ENCODE measurements around the gene IGSF21. TPM values are rescaled to one million over a fixed set of nuclear protein-coding genes. Genes with fewer than 3 reads are reported as not detected.

Gene IGSF21
- total and polyA plus RNA-seq, 2 donors (not counting 1 experiment from before 2014, with no cell fraction given): not detected

DNA sequence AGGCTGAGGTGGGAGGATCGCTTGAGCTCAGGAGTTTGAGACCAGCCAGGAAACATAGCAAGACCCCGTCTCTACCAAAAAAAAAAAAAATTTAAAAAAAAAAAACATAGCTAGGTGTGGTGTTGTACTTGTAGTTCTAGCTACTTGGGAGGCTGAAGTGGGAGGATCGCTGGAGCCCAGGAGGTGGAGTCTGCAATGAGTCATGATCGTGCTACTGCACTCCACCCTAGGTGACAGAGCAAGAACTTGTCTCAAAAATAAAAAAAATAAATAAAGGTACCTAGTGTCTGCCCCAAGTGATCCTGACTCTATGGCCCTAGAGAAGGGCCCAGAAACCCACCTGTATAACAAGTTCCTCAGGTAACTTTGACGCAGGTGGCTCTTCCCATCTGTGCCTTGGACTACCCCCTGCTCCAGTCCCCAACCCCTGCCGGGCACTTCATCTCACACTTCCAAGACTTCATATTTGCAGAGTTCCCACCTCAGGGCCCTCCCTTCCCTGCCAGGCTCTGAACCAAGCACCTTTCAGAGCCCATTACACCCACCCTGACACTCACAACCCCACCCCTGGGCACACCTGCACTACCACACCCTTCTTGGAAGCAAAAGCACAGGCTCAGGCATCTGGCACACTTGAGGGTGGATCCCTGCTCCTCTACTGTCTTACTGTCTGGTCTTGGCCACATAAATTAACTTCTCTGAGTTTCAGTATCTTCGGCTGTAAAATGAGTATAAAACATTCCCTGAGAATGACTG lies 292.9 kb downstream of the IGSF21 start:
- ChIA-PET CTCF (no interaction called here), POLR2A (no interaction called here)
- ATAC-seq (ENCODE audit: low read depth) (no peak), DNase-seq (no peak)
- H3K27ac Mint-ChIP-seq: no peak overlapping the region
- Histone ChIP-seq H3K79me2 (ENCODE audit: control insufficient read depth, insufficient read depth, low read length) (no peaks in the 10 kb centered on the region), H3K4me2 (replicated peaks; ENCODE audit: low read depth, low read length, poor library complexity, severe bottlenecking) (no peak overlapping the region), H3K27me3 (replicated peaks in 1 of 4; ENCODE audit: control extremely low read depth in 1 of 4, control insufficient read depth in 3 of 4, insufficient read depth in 4 of 4, low read length in 3 of 4) (peaks cover 0 to 3% (median under 1%) of the 10 kb centered on the region in 4 experiments), H3K9ac (ENCODE audit: low read length) (no peak overlapping the region), H3K36me3 (replicated peaks in 1 of 2; ENCODE audit: control extremely low read depth in 1 of 2, control insufficient read depth in 1 of 2, extremely low read depth in 1 of 2, insufficient read depth in 2 of 2, low read length in 1 of 2) (no peaks in the 10 kb centered on the region), H3K4me1 (ENCODE audit: control insufficient read depth in 2 of 2, insufficient read depth in 2 of 2, low read length in 2 of 2) (no peaks in the 10 kb centered on the region), H4K20me1 (ENCODE audit: control insufficient read depth, insufficient read depth, low read length, poor library complexity, severe bottlenecking) (no peaks in the 10 kb centered on the region), H3K4me3 (ENCODE audit: control extremely low read depth in 1 of 5, extremely low read depth in 1 of 5, insufficient read depth in 1 of 5, low read depth in 2 of 5, low read length in 4 of 5) (no peak overlapping the region), H3K9me3 (ENCODE audit: control extremely low read depth in 1 of 3, control insufficient read depth in 2 of 3, insufficient read depth in 1 of 3, low read length in 2 of 3) (peaks cover 0 to 7% (median 0%) of the 10 kb centered on the region in 3 donors), H2AFZ (ENCODE audit: insufficient read depth, low read depth, low read length, poor library complexity, severe bottlenecking) (no peak overlapping the region), H3K27ac (ENCODE audit: low read length in 2 of 2) (no peak overlapping the region)
- H3K4me3 Mint-ChIP-seq: no peak overlapping the region
- H3K4me1 Mint-ChIP-seq: no peaks in the 10 kb centered on the region
- TF ChIP-seq EZH2 (IDR thresholded peaks at IDR 0.05; ENCODE audit: borderline replicate concordance, insufficient read depth, low read depth, low read length, poor library complexity, severe bottlenecking): no peak
- TF ChIP-seq, protein P1, sequence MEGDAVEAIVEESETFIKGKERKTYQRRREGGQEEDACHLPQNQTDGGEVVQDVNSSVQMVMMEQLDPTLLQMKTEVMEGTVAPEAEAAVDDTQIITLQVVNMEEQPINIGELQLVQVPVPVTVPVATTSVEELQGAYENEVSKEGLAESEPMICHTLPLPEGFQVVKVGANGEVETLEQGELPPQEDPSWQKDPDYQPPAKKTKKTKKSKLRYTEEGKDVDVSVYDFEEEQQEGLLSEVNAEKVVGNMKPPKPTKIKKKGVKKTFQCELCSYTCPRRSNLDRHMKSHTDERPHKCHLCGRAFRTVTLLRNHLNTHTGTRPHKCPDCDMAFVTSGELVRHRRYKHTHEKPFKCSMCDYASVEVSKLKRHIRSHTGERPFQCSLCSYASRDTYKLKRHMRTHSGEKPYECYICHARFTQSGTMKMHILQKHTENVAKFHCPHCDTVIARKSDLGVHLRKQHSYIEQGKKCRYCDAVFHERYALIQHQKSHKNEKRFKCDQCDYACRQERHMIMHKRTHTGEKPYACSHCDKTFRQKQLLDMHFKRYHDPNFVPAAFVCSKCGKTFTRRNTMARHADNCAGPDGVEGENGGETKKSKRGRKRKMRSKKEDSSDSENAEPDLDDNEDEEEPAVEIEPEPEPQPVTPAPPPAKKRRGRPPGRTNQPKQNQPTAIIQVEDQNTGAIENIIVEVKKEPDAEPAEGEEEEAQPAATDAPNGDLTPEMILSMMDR (IDR thresholded peaks at IDR 0.05): no peak
- intact Hi-C loops (cut with micrococcal nuclease): no loop called here
- H3K9me3 Mint-ChIP-seq (ENCODE audit: insufficient read depth): no peaks in the 10 kb centered on the region
- WGBS (ENCODE audit: insufficient coverage): 90% methylated on average over 2 of the region's 7 CpGs
- H3K27me3 Mint-ChIP-seq: peaks cover 32% of the 10 kb centered on the region

DNA sequence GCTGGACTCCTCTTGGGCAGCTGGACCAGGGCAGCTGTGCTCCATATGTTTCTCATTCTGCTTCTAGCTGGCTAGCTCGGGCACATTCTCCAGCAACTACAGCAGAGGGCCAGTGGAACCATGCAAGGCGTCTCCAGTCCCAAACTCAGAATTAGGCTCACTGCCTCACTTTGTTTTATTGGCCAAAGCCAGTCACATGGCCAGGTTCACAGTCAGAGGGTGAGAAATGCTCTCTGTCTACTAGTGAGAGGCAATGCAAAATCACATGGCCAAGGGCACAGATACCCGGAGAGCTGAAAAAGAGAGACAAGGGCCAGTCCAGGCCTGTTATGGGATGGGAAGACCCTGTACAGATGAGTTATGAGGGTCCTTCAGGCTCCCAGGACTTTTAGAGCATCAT lies 294.3 kb downstream of the IGSF21 start:
- H4K20me1 ChIP-seq (ENCODE audit: control insufficient read depth, insufficient read depth, low read length, poor library complexity, severe bottlenecking): no peaks in the 10 kb centered on the region

More for the DNA sequence above, 294.3 kb downstream of the IGSF21 start:
- ATAC-seq (ENCODE audit: low read depth) (no peak), DNase-seq (no peak)
- Histone ChIP-seq H3K4me1 (ENCODE audit: control insufficient read depth in 2 of 2, insufficient read depth in 2 of 2, low read length in 2 of 2) (no peaks in the 10 kb centered on the region), H3K9me3 (ENCODE audit: control extremely low read depth in 1 of 3, control insufficient read depth in 2 of 3, insufficient read depth in 1 of 3, low read length in 2 of 3) (peaks cover 0 to 7% (median 0%) of the 10 kb centered on the region in 3 donors), H3K9ac (ENCODE audit: low read length) (no peak overlapping the region), H3K36me3 (replicated peaks in 1 of 2; ENCODE audit: control extremely low read depth in 1 of 2, control insufficient read depth in 1 of 2, extremely low read depth in 1 of 2, insufficient read depth in 2 of 2, low read length in 1 of 2) (no peaks in the 10 kb centered on the region), H3K4me3 (ENCODE audit: control extremely low read depth in 1 of 5, extremely low read depth in 1 of 5, insufficient read depth in 1 of 5, low read depth in 2 of 5, low read length in 4 of 5) (no peak overlapping the region), H3K27ac (ENCODE audit: low read length in 2 of 2) (no peak overlapping the region), H2AFZ (ENCODE audit: insufficient read depth, low read depth, low read length, poor library complexity, severe bottlenecking) (no peak overlapping the region), H3K4me2 (replicated peaks; ENCODE audit: low read depth, low read length, poor library complexity, severe bottlenecking) (no peak overlapping the region), H3K27me3 (replicated peaks in 1 of 4; ENCODE audit: control extremely low read depth in 1 of 4, control insufficient read depth in 3 of 4, insufficient read depth in 4 of 4, low read length in 3 of 4) (peaks cover 0 to 5% (median 0%) of the 10 kb centered on the region in 4 experiments), H3K79me2 (ENCODE audit: control insufficient read depth, insufficient read depth, low read length) (no peaks in the 10 kb centered on the region)
- ChIA-PET CTCF (interaction anchor here (0.5 kb wide), 1 partner anchor 198 kb away, joined by 3 read pairs; no protein-coding TSS in a partner anchor), POLR2A (no interaction called here)
- TF ChIP-seq, protein P1 (IDR thresholded peaks at IDR 0.05): no peak
- no peak for TF ChIP-seq EZH2 (IDR thresholded peaks at IDR 0.05; ENCODE audit: borderline replicate concordance, insufficient read depth, low read depth, low read length, poor library complexity, severe bottlenecking)
- H3K4me1 Mint-ChIP-seq: no peaks in the 10 kb centered on the region
- H3K27ac Mint-ChIP-seq: no peak overlapping the region
- intact Hi-C loops (cut with micrococcal nuclease): no loop called here
- no peak overlapping the region for H3K4me3 Mint-ChIP-seq
- no peaks in the 10 kb centered on the region for H3K9me3 Mint-ChIP-seq (ENCODE audit: insufficient read depth)
- H3K27me3 Mint-ChIP-seq: peaks cover 32% of the 10 kb centered on the region
- 76% methylated on average over 2 of the region's 3 CpGs for WGBS (ENCODE audit: insufficient coverage)
